HEK293 (cell line): ENCODE data around the gene PLEKHJ1.
A peak's percentile ranks its signal among the peaks of the same experiment; 100 is the strongest.

Source experiments
- CTCF ChIA-PET: fragments of 350-600 bp; formaldehyde crosslinking; extraction: SDS; loops from one replicate; lab custom pipeline; 2021; ENCODE audit warnings: antibody characterized with exemption; lab: Yijun Ruan, JAX
- POLR2A ChIA-PET: fragments of 300-600 bp; formaldehyde crosslinking; extraction: SDS; loops from one replicate; lab custom pipeline; 2020; ENCODE audit warnings: antibody characterized with exemption, inconsistent platforms; lab: Yijun Ruan, JAX
- H3K27ac ChIP-seq: fragments of 200-500 bp; sonication (Bioruptor generic); 2 replicates; pipeline ENCODE4 v1.5.1; 2014; ENCODE audit warnings: low read depth, low read length, control low read depth, inconsistent platforms; ENCODE audit errors: extremely low read depth
- H3K36me3 ChIP-seq, 2 experiments: fragments of 200-500 bp in 1 of 2; sonication (Bioruptor generic) in 1 of 2; 1 replicate in 1 of 2; 2 replicates in 1 of 2; pipeline ENCODE4 v1.5.1; 2014 to 2017; ENCODE audit warnings: inconsistent platforms in 2 of 2, low read length in 2 of 2; ENCODE audit not compliant: control insufficient read depth in 2 of 2, insufficient read depth in 1 of 2
- H3K4me1 ChIP-seq: fragments of 200-500 bp; sonication (Bioruptor generic); 2 replicates; pipeline ENCODE4 v1.5.1; 2014; ENCODE audit warnings: mild to moderate bottlenecking, low read length, inconsistent platforms; ENCODE audit not compliant: control insufficient read depth, insufficient read depth
- H3K4me3 ChIP-seq: 2 replicates; pipeline ENCODE4 v1.5.1; 2011; ENCODE audit warnings: low read depth, mild to moderate bottlenecking, control low read depth, low read length, moderate library complexity
- H3K9me3 ChIP-seq: fragments of 200-500 bp; sonication (Bioruptor generic); 2 replicates; pipeline ENCODE4 v1.5.1; 2014; ENCODE audit warnings: low read depth, low read length, inconsistent platforms; ENCODE audit not compliant: control insufficient read depth, insufficient read depth
- FEZF1 ChIP-seq: fragments of 450-650 bp; formaldehyde crosslinking; IDR thresholded peaks from 2 replicates; pipeline ENCODE4 v1.5.1; 2016; ENCODE audit warnings: missing biosample characterization, missing genetic modification characterization
- GLIS2 ChIP-seq: fragments of 450-650 bp; formaldehyde crosslinking; IDR thresholded peaks from 2 replicates; pipeline ENCODE4 v1.5.1; 2016; ENCODE audit warnings: missing biosample characterization, missing genetic modification characterization
- HOXC10 ChIP-seq: sonication (generic); formaldehyde crosslinking; IDR thresholded peaks from 2 replicates; pipeline ENCODE4 v1.8.1; 2023; ENCODE audit warnings: mild to moderate bottlenecking, missing genetic modification reagents
- OVOL3 ChIP-seq: fragments of 450-650 bp; formaldehyde crosslinking; IDR thresholded peaks from 2 replicates; pipeline ENCODE4 v1.5.1; 2016; ENCODE audit warnings: missing biosample characterization, missing genetic modification characterization
- PATZ1 ChIP-seq: fragments of 450-650 bp; formaldehyde crosslinking; IDR thresholded peaks from 2 replicates; pipeline ENCODE4 v1.5.1; 2016; ENCODE audit warnings: missing biosample characterization, missing genetic modification characterization
- PRDM6 ChIP-seq: fragments of 450-650 bp; formaldehyde crosslinking; IDR thresholded peaks from 2 replicates; pipeline ENCODE4 v1.5.1; 2017; ENCODE audit warnings: missing biosample characterization, missing genetic modification characterization
- RBAK ChIP-seq: fragments of 450-650 bp; formaldehyde crosslinking; IDR thresholded peaks from 2 replicates; pipeline ENCODE4 v1.5.1; 2016; ENCODE audit warnings: missing biosample characterization, missing genetic modification characterization
- REST ChIP-seq: fragments of 450-650 bp; formaldehyde crosslinking; IDR thresholded peaks from 2 replicates; pipeline ENCODE4 v1.5.1; 2016; ENCODE audit warnings: missing biosample characterization, missing genetic modification characterization
- ZBTB7A ChIP-seq: fragments of 450-650 bp; formaldehyde crosslinking; IDR thresholded peaks from 2 replicates; pipeline ENCODE4 v1.5.1; 2016; ENCODE audit warnings: low read depth, missing biosample characterization, missing genetic modification characterization
- ZFHX2 ChIP-seq: fragments of 450-650 bp; formaldehyde crosslinking; conservative IDR thresholded peaks from 2 replicates; pipeline ENCODE4 v1.5.1; 2016; ENCODE audit warnings: missing biosample characterization, missing genetic modification characterization
- ZNF148 ChIP-seq: fragments of 450-650 bp; formaldehyde crosslinking; IDR thresholded peaks from 2 replicates; pipeline ENCODE4 v1.5.0; 2017; ENCODE audit warnings: missing biosample characterization, missing genetic modification characterization, borderline replicate concordance
- ZNF19 ChIP-seq: fragments of 450-650 bp; formaldehyde crosslinking; IDR thresholded peaks from 2 replicates; pipeline ENCODE4; 2016; ENCODE audit warnings: missing biosample characterization, missing genetic modification characterization, low read depth
- ZNF211 ChIP-seq: fragments of 450-650 bp; formaldehyde crosslinking; IDR thresholded peaks from 2 replicates; pipeline ENCODE4 v1.5.1; 2016; ENCODE audit warnings: low read depth, missing biosample characterization, missing genetic modification characterization
- ZNF239 ChIP-seq: fragments of 450-650 bp; formaldehyde crosslinking; IDR thresholded peaks from 2 replicates; pipeline ENCODE4 v1.5.1; 2016; ENCODE audit warnings: missing biosample characterization, missing genetic modification characterization
- ZNF335 ChIP-seq: fragments of 450-650 bp; formaldehyde crosslinking; conservative IDR thresholded peaks from 2 replicates; pipeline ENCODE4 v1.5.1; 2016; ENCODE audit warnings: missing biosample characterization, missing genetic modification characterization
- ZNF341 ChIP-seq: fragments of 450-650 bp; formaldehyde crosslinking; IDR thresholded peaks from 2 replicates; pipeline ENCODE4; 2016; ENCODE audit warnings: low read depth, missing biosample characterization, missing genetic modification characterization
- ZNF354C ChIP-seq: fragments of 450-650 bp; formaldehyde crosslinking; IDR thresholded peaks from 2 replicates; pipeline ENCODE4 v1.5.1; 2016; ENCODE audit warnings: missing biosample characterization, missing genetic modification characterization, low read depth, borderline replicate concordance
- ZNF501 ChIP-seq: fragments of 450-650 bp; formaldehyde crosslinking; IDR thresholded peaks from 2 replicates; pipeline ENCODE4 v1.5.1; 2016; ENCODE audit warnings: missing biosample characterization, missing genetic modification characterization
- ZNF544 ChIP-seq: fragments of 450-650 bp; formaldehyde crosslinking; IDR thresholded peaks from 2 replicates; pipeline ENCODE4 v1.5.0; 2017; ENCODE audit warnings: missing biosample characterization, missing genetic modification characterization
- ZNF548 ChIP-seq: fragments of 450-650 bp; formaldehyde crosslinking; IDR thresholded peaks from 2 replicates; pipeline ENCODE4 v1.5.1; 2016; ENCODE audit warnings: missing biosample characterization, missing genetic modification characterization
- ZNF580 ChIP-seq: fragments of 450-650 bp; formaldehyde crosslinking; IDR thresholded peaks from 2 replicates; pipeline ENCODE4 v1.5.1; 2016; ENCODE audit warnings: missing biosample characterization, missing genetic modification characterization
- ZNF645 ChIP-seq: fragments of 450-650 bp; formaldehyde crosslinking; IDR thresholded peaks from 2 replicates; pipeline ENCODE4; 2016; ENCODE audit warnings: missing biosample characterization, missing genetic modification characterization
- ZNF76 ChIP-seq: fragments of 450-650 bp; formaldehyde crosslinking; IDR thresholded peaks from 2 replicates; pipeline ENCODE4; 2016; ENCODE audit warnings: low read depth, missing biosample characterization, missing genetic modification characterization, borderline replicate concordance
- ZNF777 ChIP-seq: fragments of 450-650 bp; formaldehyde crosslinking; IDR thresholded peaks from 2 replicates; pipeline ENCODE4 v1.5.1; 2017; ENCODE audit warnings: missing biosample characterization, missing genetic modification characterization, borderline replicate concordance
- ZSCAN16 ChIP-seq: fragments of 450-650 bp; formaldehyde crosslinking; IDR thresholded peaks from 2 replicates; pipeline ENCODE4 v1.5.1; 2016; ENCODE audit warnings: missing biosample characterization, missing genetic modification characterization
- TF ChIP-seq, protein P1 (sequence below): fragments of 450-650 bp; formaldehyde crosslinking; IDR thresholded peaks from 2 replicates; pipeline ENCODE4 v1.5.1; 2016; ENCODE audit warnings: missing biosample characterization, missing genetic modification characterization

Gene PLEKHJ1

DNA sequence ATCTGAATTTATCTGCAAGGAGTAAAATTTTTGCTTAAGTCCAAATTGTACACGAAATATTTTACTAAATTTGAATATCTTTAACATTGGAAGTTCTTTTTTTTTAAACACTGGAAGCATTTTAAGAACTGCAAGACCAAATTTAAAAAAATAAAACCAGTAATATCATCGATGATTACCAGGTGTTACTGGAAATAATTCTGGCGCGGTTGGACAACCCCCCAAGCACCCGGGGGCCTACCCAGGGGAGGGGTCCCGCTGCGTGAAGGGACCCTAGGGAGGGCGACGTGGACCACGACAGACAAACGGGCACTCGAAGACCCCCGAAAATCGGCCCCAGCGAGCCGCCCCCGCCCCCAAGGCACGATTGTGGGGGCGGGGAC is 32.7 kb upstream of the PLEKHJ1 start (continued):
- no peak for TF ChIP-seq HOXC10 (CRISPR knock-in tag)
- no peak for TF ChIP-seq ZNF548 (tag by site-specific recombination)
- TF ChIP-seq ZBTB7A (tag by site-specific recombination), result peak; percentile 48; the same call in 1 of the 2 replicates
- no peak for TF ChIP-seq FEZF1 (tag by site-specific recombination)
- no peak for TF ChIP-seq ZNF777
- peak; percentile 69; the same call in 1 of the 2 replicates for TF ChIP-seq ZFHX2
- no peak for TF ChIP-seq ZSCAN16 (tag by site-specific recombination)
- peak; percentile 91 for TF ChIP-seq PATZ1 (tag by site-specific recombination)
- 0 out of 2 replicates have a peak, but pooled peaks have one; percentile 22 for TF ChIP-seq GLIS2
- no peak for TF ChIP-seq ZNF544 (tag by site-specific recombination)
- TF ChIP-seq ZNF211 (tag by site-specific recombination), result no peak
- no peak for TF ChIP-seq ZNF148 (tag by site-specific recombination)
- TF ChIP-seq, protein P1, sequence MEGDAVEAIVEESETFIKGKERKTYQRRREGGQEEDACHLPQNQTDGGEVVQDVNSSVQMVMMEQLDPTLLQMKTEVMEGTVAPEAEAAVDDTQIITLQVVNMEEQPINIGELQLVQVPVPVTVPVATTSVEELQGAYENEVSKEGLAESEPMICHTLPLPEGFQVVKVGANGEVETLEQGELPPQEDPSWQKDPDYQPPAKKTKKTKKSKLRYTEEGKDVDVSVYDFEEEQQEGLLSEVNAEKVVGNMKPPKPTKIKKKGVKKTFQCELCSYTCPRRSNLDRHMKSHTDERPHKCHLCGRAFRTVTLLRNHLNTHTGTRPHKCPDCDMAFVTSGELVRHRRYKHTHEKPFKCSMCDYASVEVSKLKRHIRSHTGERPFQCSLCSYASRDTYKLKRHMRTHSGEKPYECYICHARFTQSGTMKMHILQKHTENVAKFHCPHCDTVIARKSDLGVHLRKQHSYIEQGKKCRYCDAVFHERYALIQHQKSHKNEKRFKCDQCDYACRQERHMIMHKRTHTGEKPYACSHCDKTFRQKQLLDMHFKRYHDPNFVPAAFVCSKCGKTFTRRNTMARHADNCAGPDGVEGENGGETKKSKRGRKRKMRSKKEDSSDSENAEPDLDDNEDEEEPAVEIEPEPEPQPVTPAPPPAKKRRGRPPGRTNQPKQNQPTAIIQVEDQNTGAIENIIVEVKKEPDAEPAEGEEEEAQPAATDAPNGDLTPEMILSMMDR (tag by site-specific recombination), result no peak
- TF ChIP-seq ZNF335 (tag by site-specific recombination), result peak; percentile 82
- TF ChIP-seq PRDM6, result no peak

GRCh38 chr19:2268480-2268830 is 32.3 kb upstream of the PLEKHJ1 start:
- ChIA-PET CTCF (no interaction called here), POLR2A (no interaction called here)
- H3K27ac ChIP-seq, result no peak overlapping the region
- H3K4me1 ChIP-seq, result 0 out of 2 replicates have a peak, but pooled peaks cover 5% of the 10 kb centered on the region
- H3K9me3 ChIP-seq, result no peaks in the 10 kb centered on the region
- H3K36me3 ChIP-seq, result peaks cover 6 to 21% of the 10 kb centered on the region in 2 experiments; a peak in 2 of 3 replicates
- H3K4me3 ChIP-seq, result no peak overlapping the region; the same call in 1 of the 2 replicates
- TF ChIP-seq ZNF501 (tag by site-specific recombination) (no peak), ZNF580 (tag by site-specific recombination) (no peak), ZNF548 (tag by site-specific recombination) (no peak), ZNF76 (tag by site-specific recombination) (no peak), ZNF341 (tag by site-specific recombination) (no peak), OVOL3 (tag by site-specific recombination) (no peak), RBAK (no peak), ZNF645 (tag by site-specific recombination) (no peak), ZNF354C (no peak), REST (tag by site-specific recombination) (no peak), ZNF239 (no peak), ZNF19 (tag by site-specific recombination) (no peak)
